ENCODE measurements around the gene SSH3.

Gene SSH3

GRCh38 chr11:67280341-67280787, 23.0 kb upstream of the SSH3 start:
- no peak for DNase-seq (ENCODE audit: low spot score)

- no peak for DNase-seq (ENCODE audit: low spot score)
These were observed 22.4 kb upstream of the SSH3 start for GRCh38 chr11:67280788-67281551.

GRCh38 chr11:67281552-67282150, 21.7 kb upstream of the SSH3 start:
- DNase-seq (ENCODE audit: low spot score), result no peak

- DNase-seq (ENCODE audit: low spot score), result no peak
These were observed 21.0 kb upstream of the SSH3 start for GRCh38 chr11:67282155-67282875.

GRCh38 chr11:67282876-67283371, 20.4 kb upstream of the SSH3 start:
- no peak for DNase-seq (ENCODE audit: low spot score)

GRCh38 chr11:67283481-67283963, 19.8 kb upstream of the SSH3 start:
- no peak for DNase-seq (ENCODE audit: low spot score)

GRCh38 chr11:67284811-67285540, 18.4 kb upstream of the SSH3 start:
- no peak for DNase-seq (ENCODE audit: low spot score)

- DNase-seq (ENCODE audit: low spot score), result no peak
These were observed 17.5 kb upstream of the SSH3 start for GRCh38 chr11:67285541-67286498.

GRCh38 chr11:67286621-67287333, 16.6 kb upstream of the SSH3 start:
- DNase-seq (ENCODE audit: low spot score), result no peak

GRCh38 chr11:67287355-67288197, 15.8 kb upstream of the SSH3 start:
- no peak for DNase-seq (ENCODE audit: low spot score)

- DNase-seq (ENCODE audit: low spot score), result no peak
These were observed 15.2 kb upstream of the SSH3 start for GRCh38 chr11:67288198-67288451.

GRCh38 chr11:67288452-67289225, 14.7 kb upstream of the SSH3 start:
- peak; percentile 96 for DNase-seq (ENCODE audit: low spot score)

GRCh38 chr11:67289226-67289650, 14.1 kb upstream of the SSH3 start, which contains the start of gene ANKRD13D:
ANKRD13D (plus strand) TSS chr11:67289303; CDS start chr11:67289461, 158 bp downstream.
- DNase-seq (ENCODE audit: low spot score), result no peak

GRCh38 chr11:67289651-67290479, 13.5 kb upstream of the SSH3 start:
- no peak for DNase-seq (ENCODE audit: low spot score)

- no peak for DNase-seq (ENCODE audit: low spot score)
These were observed 12.5 kb upstream of the SSH3 start for GRCh38 chr11:67290801-67291200.

GRCh38 chr11:67291481-67292381, 11.6 kb upstream of the SSH3 start:
- DNase-seq (ENCODE audit: low spot score), result no peak

- DNase-seq (ENCODE audit: low spot score), result no peak
These were observed 10.7 kb upstream of the SSH3 start for GRCh38 chr11:67292671-67293070.
